HEK293T (cell line): Measurements from ENCODE around the gene PITHD1.

Experiments
- ARNT ChIP-seq: fragments of 450-650 bp; IDR thresholded peaks from 2 replicates; pipeline ENCODE4 v1.6.1; 2017; ENCODE audit warnings: mild to moderate bottlenecking
- BHLHE40 ChIP-seq: fragments of 450-650 bp; IDR thresholded peaks from 2 replicates; pipeline ENCODE4 v1.6.1; 2016; ENCODE audit warnings: mild to moderate bottlenecking, moderate library complexity, borderline replicate concordance
- ELF4 ChIP-seq: fragments of 450-650 bp; IDR thresholded peaks from 2 replicates; pipeline ENCODE4 v1.6.1; 2017; ENCODE audit warnings: antibody characterized with exemption
- FOXA1 ChIP-seq: fragments of 450-650 bp; IDR thresholded peaks from 2 replicates; pipeline ENCODE4 v1.6.1; 2016; ENCODE audit warnings: mild to moderate bottlenecking
- FOXK2 ChIP-seq: fragments of 450-650 bp; IDR thresholded peaks from 2 replicates; pipeline ENCODE4 v1.6.1; 2016; ENCODE audit warnings: mild to moderate bottlenecking
- FOXM1 ChIP-seq: fragments of 450-650 bp; IDR thresholded peaks from 2 replicates; pipeline ENCODE4 v1.6.1; 2017; ENCODE audit warnings: mild to moderate bottlenecking, borderline replicate concordance
- HDGF ChIP-seq: fragments of 450-650 bp; IDR thresholded peaks from 2 replicates; pipeline ENCODE4 v1.6.1; 2017; ENCODE audit warnings: antibody characterized with exemption, borderline replicate concordance
- L3MBTL2 ChIP-seq: fragments of 450-650 bp; conservative IDR thresholded peaks from 2 replicates; pipeline ENCODE4 v1.6.1; 2016; ENCODE audit warnings: mild to moderate bottlenecking
- LEF1 ChIP-seq: fragments of 450-650 bp; IDR thresholded peaks from 2 replicates; pipeline ENCODE4 v1.6.1; 2017; ENCODE audit warnings: mild to moderate bottlenecking, borderline replicate concordance
- NFRKB ChIP-seq: fragments of 450-650 bp; IDR thresholded peaks from 2 replicates; pipeline ENCODE4 v1.6.1; 2016; ENCODE audit warnings: mild to moderate bottlenecking, moderate library complexity
- PKNOX1 ChIP-seq: fragments of 450-650 bp; IDR thresholded peaks from 2 replicates; pipeline ENCODE4 v1.6.1; 2016
- SP1 ChIP-seq: fragments of 450-650 bp; IDR thresholded peaks from 2 replicates; pipeline ENCODE4 v1.6.1; 2017
- SUZ12 ChIP-seq: fragments of 450-650 bp; IDR thresholded peaks from 2 replicates; pipeline ENCODE4 v1.6.1; 2016; ENCODE audit warnings: mild to moderate bottlenecking
- ZNF384 ChIP-seq: fragments of 450-650 bp; IDR thresholded peaks from 2 replicates; pipeline ENCODE4 v1.6.1; 2016

- TF ChIP-seq BHLHE40: no peak
- TF ChIP-seq L3MBTL2: no peak
- TF ChIP-seq SUZ12: no peak
- TF ChIP-seq PKNOX1: no peak
- no peak for TF ChIP-seq SP1
- no peak for TF ChIP-seq FOXK2
- no peak for TF ChIP-seq NFRKB
- TF ChIP-seq HDGF: no peak
- no peak for TF ChIP-seq FOXA1
- no peak for TF ChIP-seq ELF4
- no peak for TF ChIP-seq FOXM1
- no peak for TF ChIP-seq ZNF384
- no peak for TF ChIP-seq LEF1
- TF ChIP-seq ARNT: no peak
Measured at GRCh38 chr1:23779826-23780371, 1.7 kb downstream of the PITHD1 start.
